K562 (cell line): ENCODE measurements around the gene MMP17. TPM values are rescaled to one million over a fixed set of nuclear protein-coding genes. Genes with fewer than 3 reads are reported as not detected.

Source experiments
- CHD4 ChIP-seq: fragments of 200-600 bp; sonication (generic); IDR thresholded peaks from 3 replicates; pipeline ENCODE4 v1.6.1; 2012; ENCODE audit warnings: low read depth, mild to moderate bottlenecking, mixed read lengths, low read length, inconsistent platforms; ENCODE audit not compliant: insufficient read depth, insufficient replicate concordance, poor library complexity, severe bottlenecking
- EWSR1 ChIP-seq: fragments of 450-650 bp; IDR thresholded peaks from 2 replicates; pipeline ENCODE4 v1.6.1; 2018; ENCODE audit warnings: borderline replicate concordance, mild to moderate bottlenecking, low read depth, moderate library complexity; ENCODE audit not compliant: partially characterized antibody
- HES1 ChIP-seq: fragments of 450-650 bp; IDR thresholded peaks from 2 replicates; pipeline ENCODE4 v1.6.1; 2016; ENCODE audit warnings: low read depth, mild to moderate bottlenecking, moderate library complexity
- KDM5B ChIP-seq: fragments of 200-600 bp; sonication (generic); IDR thresholded peaks from 2 replicates; pipeline ENCODE4 v1.6.1; 2012; ENCODE audit warnings: low read depth, mild to moderate bottlenecking, moderate library complexity, low read length, control low read depth, inconsistent platforms; ENCODE audit not compliant: insufficient replicate concordance
- MLLT1 ChIP-seq, 2 experiments: fragments of 450-650 bp; IDR thresholded peaks; 2 replicates each; pipeline ENCODE4 v1.6.1; 2016
- NFIC ChIP-seq: fragments of 450-650 bp; IDR thresholded peaks from 2 replicates; pipeline ENCODE4 v1.6.1; 2017; ENCODE audit warnings: mild to moderate bottlenecking, inconsistent platforms
- RUNX1 ChIP-seq: sonication (generic); IDR thresholded peaks from 2 replicates; pipeline ENCODE4 v1.6.1; 2016; ENCODE audit warnings: antibody characterized with exemption, low read depth
- SETDB1 ChIP-seq: IDR thresholded peaks from one replicate; pipeline ENCODE4 v1.6.1; 2012; ENCODE audit warnings: low read length, control low read depth, inconsistent platforms
- SIN3A ChIP-seq, 2 experiments: fragments of 150-350 bp in 1 of 2; IDR thresholded peaks; 2 replicates each; pipeline ENCODE4 v1.6.1; 2011 to 2016; ENCODE audit warnings: borderline replicate concordance in 2 of 2, low read depth in 2 of 2, low read length in 2 of 2, mild to moderate bottlenecking in 2 of 2, moderate library complexity in 2 of 2; ENCODE audit not compliant: control insufficient read depth in 1 of 2
- SMARCC2 ChIP-seq: fragments of 450-650 bp; IDR thresholded peaks from 2 replicates; pipeline ENCODE4 v1.6.1; 2017; ENCODE audit warnings: antibody characterized with exemption, moderate library complexity, mild to moderate bottlenecking, low read depth
- SRSF1 ChIP-seq: fragments of 200-400 bp; formaldehyde crosslinking; IDR thresholded peaks from 2 replicates; pipeline ENCODE4 v1.6.1; 2017; ENCODE audit warnings: mild to moderate bottlenecking, low read depth, low read length, moderate library complexity
- SUPT5H ChIP-seq: fragments of 450-650 bp; IDR thresholded peaks from 2 replicates; pipeline ENCODE4 v1.6.1; 2016
- ZBTB26 ChIP-seq: fragments of 450-650 bp; formaldehyde crosslinking; IDR thresholded peaks from 2 replicates; pipeline ENCODE4 v1.4.0; 2022; ENCODE audit warnings: missing genetic modification characterization
- ZNF23 ChIP-seq: fragments of 250-450 bp; sonication (Bioruptor Pico); IDR thresholded peaks from 2 replicates; pipeline ENCODE4 v1.4.0; 2020; ENCODE audit warnings: mild to moderate bottlenecking
- ZNF407 ChIP-seq: fragments of 450-650 bp; IDR thresholded peaks from 2 replicates; pipeline ENCODE4 v1.6.1; 2016; ENCODE audit warnings: low read depth
- polyA plus RNA-seq, 8 experiments: library from polyadenylated mRNA; depleted of rRNA in 4 of 8; stranded (reverse) in 5 of 8; unstranded in 3 of 8; fragments of >200 nt; fragmentation: Nextera tagmentation in 2 of 8; fragmentation: Illumina TruSeq in 1 of 8; extraction: Ambion mirVana in 2 of 8; extraction: Trizol in 1 of 8; gene quantifications; 2 replicates each; pipeline versions ENCODE4 v1.2.1 to v1.2.3, GENCODE V29; 2011 to 2014; ENCODE audit warnings: inconsistent platforms in 1 of 8, missing spikeins in 1 of 8
- total RNA-seq, 7 experiments: library from RNA; depleted of rRNA in 6 of 7; stranded (reverse); fragments of >200 nt in 6 of 7; fragmentation: Illumina TruSeq in 2 of 7; extraction: Trizol in 2 of 7; gene quantifications; 2 replicates each; pipeline versions ENCODE4 v1.2.1 to v1.2.3, GENCODE V29; 2011 to 2021; ENCODE audit warnings: low replicate concordance in 1 of 7

The MMP17 gene
- total and polyA plus RNA-seq, 9 of the 15 experiments (the other 6 are each of a cell fraction or from before 2014, with no cell fraction given), result 1.1 to 21.2 (median 17.1) TPM; not detected in 2

- TF ChIP-seq MLLT1 (IDR thresholded peaks at IDR 0.05), result peak in 1 of 2 experiments; percentile 55; a peak in 1 of 4 replicates
- no peak for TF ChIP-seq SIN3A (IDR thresholded peaks at IDR 0.05; ENCODE audit: borderline replicate concordance in 2 of 2, control insufficient read depth in 1 of 2, low read depth in 2 of 2, low read length in 2 of 2)
- TF ChIP-seq ZBTB26, result no peak
- peak; percentile 97 for TF ChIP-seq NFIC
- no peak for TF ChIP-seq HES1
- no peak for TF ChIP-seq CHD4
- TF ChIP-seq EWSR1, result no peak
- TF ChIP-seq SRSF1, result no peak
- TF ChIP-seq ZNF407, result peak; percentile 73; the same call in 1 of the 2 replicates
- TF ChIP-seq SMARCC2, result no peak
- no peak for TF ChIP-seq SETDB1
- TF ChIP-seq SUPT5H, result 0 out of 2 replicates have a peak, but pooled peaks have one; percentile 38
- no peak for TF ChIP-seq ZNF23
- peak; percentile 55 for TF ChIP-seq KDM5B
- no peak for TF ChIP-seq RUNX1
These were observed 32.5 kb downstream of the MMP17 start (continued) for GRCh38 chr12:131860472-131861260.
